Central memory CD4-positive, alpha-beta T cell (primary cell): ENCODE results near the gene RPL37.
"Not testable (repeated sequence)": the region's sequence is repeated elsewhere in the genome, so short reads cannot be mapped to it uniquely, and the experiment has no call there.

Experiments
- DNase-seq: peaks from one replicate; pipeline ENCODE4 v3.0.0; 2022

RPL37 gene

GRCh38 chr5:40796487-40796889 is 38.5 kb downstream of the RPL37 start:
- no peak for DNase-seq

- not testable (repeated sequence) for DNase-seq
These were observed 40.1 kb downstream of the RPL37 start for GRCh38 chr5:40794877-40795276.

- not testable (repeated sequence) for DNase-seq
These were observed 40.7 kb downstream of the RPL37 start for GRCh38 chr5:40794340-40794739.

- not testable (repeated sequence) for DNase-seq
These were observed 42.3 kb downstream of the RPL37 start for GRCh38 chr5:40792691-40793090.

GRCh38 chr5:40791715-40792139 is 43.3 kb downstream of the RPL37 start:
- no peak for DNase-seq

GRCh38 chr5:40790947-40791593 is 44.0 kb downstream of the RPL37 start:
- no peak for DNase-seq

GRCh38 chr5:40788941-40789340 is 46.1 kb downstream of the RPL37 start:
- DNase-seq = not testable (repeated sequence)

- no peak for DNase-seq
These were observed 47.0 kb downstream of the RPL37 start for GRCh38 chr5:40787986-40788385.

- not testable (repeated sequence) for DNase-seq
These were observed 48.4 kb downstream of the RPL37 start for GRCh38 chr5:40786664-40787063.

GRCh38 chr5:40784916-40785315 is 50.1 kb downstream of the RPL37 start:
- DNase-seq = no peak

- no peak for DNase-seq
These were observed 50.9 kb downstream of the RPL37 start for GRCh38 chr5:40784027-40784653.

- DNase-seq = no peak
These were observed 53.1 kb downstream of the RPL37 start for GRCh38 chr5:40781843-40782409.

- no peak for DNase-seq
These were observed 54.2 kb downstream of the RPL37 start for GRCh38 chr5:40780858-40781257.

- no peak for DNase-seq
These were observed 54.8 kb downstream of the RPL37 start for GRCh38 chr5:40780199-40780598.

- no peak for DNase-seq
These were observed 55.5 kb downstream of the RPL37 start for GRCh38 chr5:40779561-40779960.

- no peak for DNase-seq
These were observed 56.9 kb downstream of the RPL37 start for GRCh38 chr5:40778133-40778532.

GRCh38 chr5:40776658-40776977 is 58.4 kb downstream of the RPL37 start:
- DNase-seq = no peak

- DNase-seq = no peak
These were observed 59.0 kb downstream of the RPL37 start for GRCh38 chr5:40775846-40776657.
